Natural killer cell (primary cell): Measurements from ENCODE around the gene DAB2IP. TPM values are rescaled to one million over a fixed set of nuclear protein-coding genes. Genes with fewer than 3 reads are reported as not detected.

ENCODE experiments used
- ATAC-seq, 3 donors: fragments of 150-1000 bp in 2 of 3; fragments of 200-7000 bp in 1 of 3; cut with Tn5 transposase; 1 replicate in 1 of 3; 2 replicates in 2 of 3; pipeline ENCODE4 v1.10.0; 2021; ENCODE audit warnings: mild to moderate bottlenecking in 2 of 3, moderate library complexity in 2 of 3
- DNase-seq, 2 donors: peaks; one replicate each; pipeline versions ENCODE4 v3.0.0 to v3.0.0-alpha.2; 2013 to 2021; ENCODE audit warnings: mixed read lengths in 1 of 2
- H3K27ac ChIP-seq: one replicate; pipeline ENCODE4 v1.5.1; 2013; ENCODE audit warnings: mild to moderate bottlenecking, low read length
- H3K27me3 ChIP-seq: one replicate; pipeline ENCODE4 v1.6.1; 2013; ENCODE audit warnings: low read length; ENCODE audit not compliant: control insufficient read depth, insufficient read depth
- H3K36me3 ChIP-seq: one replicate; pipeline ENCODE4 v1.6.1; 2013; ENCODE audit warnings: low read length; ENCODE audit not compliant: control insufficient read depth, insufficient read depth
- H3K4me1 ChIP-seq: one replicate; pipeline ENCODE4 v1.6.1; 2013; ENCODE audit warnings: low read length; ENCODE audit not compliant: control insufficient read depth, insufficient read depth
- H3K4me3 ChIP-seq: one replicate; pipeline ENCODE4 v1.5.1; 2013; ENCODE audit warnings: low read length
- H3K9me3 ChIP-seq: one replicate; pipeline ENCODE4 v1.6.1; 2013; ENCODE audit warnings: low read length; ENCODE audit not compliant: control insufficient read depth, insufficient read depth
- H3K27ac Mint-ChIP-seq, 2 donors: one replicate each; pipeline ENCODE4 v1.8.0; 2022; ENCODE audit warnings: mild to moderate bottlenecking in 2 of 2, mixed read lengths in 2 of 2, moderate library complexity in 1 of 2
- H3K27me3 Mint-ChIP-seq, 2 donors: one replicate each; pipeline ENCODE4 v1.8.0; 2022; ENCODE audit warnings: low read depth in 2 of 2, mixed read lengths in 2 of 2
- H3K36me3 Mint-ChIP-seq: one replicate; pipeline ENCODE4 v1.8.0; 2022; ENCODE audit warnings: mixed read lengths
- H3K4me1 Mint-ChIP-seq, 2 donors: one replicate each; pipeline ENCODE4 v1.8.0; 2022; ENCODE audit warnings: mixed read lengths in 2 of 2
- H3K4me3 Mint-ChIP-seq: one replicate; pipeline ENCODE4 v1.8.0; 2022; ENCODE audit warnings: mild to moderate bottlenecking, moderate library complexity, mixed read lengths
- H3K9me3 Mint-ChIP-seq, 2 donors: one replicate each; pipeline ENCODE4 v1.8.0; 2022; ENCODE audit warnings: mixed read lengths in 2 of 2
- CTCF ChIP-seq: fragments of 200-600 bp; IDR thresholded peaks from one replicate; pipeline ENCODE4 v1.8.0; 2022; ENCODE audit warnings: antibody characterized with exemption
- WGBS: methylation state at CpG from one replicate; pipeline ENCODE4 v1.1.7; 2013; ENCODE audit warnings: missing lambda C conversion rate; ENCODE audit not compliant: insufficient coverage; 5-methylcytosine and 5-hydroxymethylcytosine counted together
- intact Hi-C: fragments of 100-400 bp; cut with micrococcal nuclease; formaldehyde crosslinking; loops from one replicate; pipeline ENCODE4 v1.14.2; 2022
- total RNA-seq, 4 donors: library from RNA; stranded (reverse); fragments of 120-200 nt in 1 of 4; gene quantifications; one replicate each; pipeline versions ENCODE4 v1.2.3 to v1.2.4, GENCODE V29; 2013 to 2022

DAB2IP gene
- total RNA-seq, 3 donors from 2014 or later (not counting 1 experiment from before 2014, with no cell fraction given) = 0.19 to 2.5 TPM; not detected in 1

GRCh38 chr9:121728916-121729315 is 77.5 kb downstream of the DAB2IP start:
- peaks cover 0 to 3% of the 10 kb centered on the region in 2 donors for H3K27me3 Mint-ChIP-seq
- Histone ChIP-seq H3K4me3 (no peak overlapping the region), H3K36me3 (no peaks in the 10 kb centered on the region), H3K27ac (no peak overlapping the region), H3K4me1 (peaks cover 33% of the 10 kb centered on the region), H3K27me3 (no peaks in the 10 kb centered on the region), H3K9me3 (no peaks in the 10 kb centered on the region)
- ATAC-seq = no peak
- H3K4me3 Mint-ChIP-seq = no peak overlapping the region
- no peak for TF ChIP-seq CTCF
- H3K36me3 Mint-ChIP-seq = no peaks in the 10 kb centered on the region
- intact Hi-C loops = no loop called here
- H3K27ac Mint-ChIP-seq = no peak overlapping the region
- WGBS = 100% methylated on average over 1 of the region's 1 CpG
- H3K4me1 Mint-ChIP-seq = peaks cover 24 to 29% of the 10 kb centered on the region in 2 donors
- no peaks in the 10 kb centered on the region for H3K9me3 Mint-ChIP-seq
- no peak for DNase-seq

GRCh38 chr9:121729769-121730562 is 78.5 kb downstream of the DAB2IP start:
- no peak overlapping the region for H3K27ac ChIP-seq
- H3K4me3 Mint-ChIP-seq = no peak overlapping the region
- no peak for TF ChIP-seq CTCF
- H3K27me3 Mint-ChIP-seq = peaks cover 5 to 8% of the 10 kb centered on the region in 2 donors
- H3K36me3 Mint-ChIP-seq = no peaks in the 10 kb centered on the region
- no peaks in the 10 kb centered on the region for H3K36me3 ChIP-seq
- WGBS = 87% methylated on average over 10 of the region's 10 CpGs
- no peaks in the 10 kb centered on the region for H3K9me3 ChIP-seq
- H3K27ac Mint-ChIP-seq = no peak overlapping the region
- no peak for DNase-seq
- intact Hi-C loops = no loop called here
- H3K4me1 Mint-ChIP-seq = peaks cover 30 to 37% of the 10 kb centered on the region in 2 donors
- H3K9me3 Mint-ChIP-seq = no peaks in the 10 kb centered on the region
- H3K27me3 ChIP-seq = no peaks in the 10 kb centered on the region
- ATAC-seq = no peak
- H3K4me3 ChIP-seq = no peak overlapping the region
- peaks cover 36% of the 10 kb centered on the region for H3K4me1 ChIP-seq

GRCh38 chr9:121731090-121731489 is 79.7 kb downstream of the DAB2IP start:
- DNase-seq = no peak
- WGBS = 87% methylated on average over 5 of the region's 5 CpGs
- no peaks in the 10 kb centered on the region for H3K36me3 ChIP-seq
- no peaks in the 10 kb centered on the region for H3K36me3 Mint-ChIP-seq
- intact Hi-C loops = no loop called here
- H3K9me3 Mint-ChIP-seq = no peaks in the 10 kb centered on the region
- peaks cover 9 to 17% of the 10 kb centered on the region in 2 donors for H3K27me3 Mint-ChIP-seq
- peaks cover 47% of the 10 kb centered on the region for H3K4me1 ChIP-seq
- H3K4me1 Mint-ChIP-seq = peaks cover 41 to 47% of the 10 kb centered on the region in 2 donors
- H3K9me3 ChIP-seq = no peaks in the 10 kb centered on the region
- no peak overlapping the region for H3K4me3 Mint-ChIP-seq
- no peak overlapping the region for H3K27ac ChIP-seq
- no peak for TF ChIP-seq CTCF
- no peak overlapping the region for H3K27ac Mint-ChIP-seq
- peaks cover 8% of the 10 kb centered on the region for H3K27me3 ChIP-seq
- H3K4me3 ChIP-seq = no peak overlapping the region
- ATAC-seq = no peak

GRCh38 chr9:121731919-121732318 is 80.5 kb downstream of the DAB2IP start:
- Mint-ChIP-seq H3K27ac (peak overlapping the region; percentile 64 to 77), H3K36me3 (no peaks in the 10 kb centered on the region), H3K4me1 (peaks cover 46 to 54% of the 10 kb centered on the region in 2 donors), H3K9me3 (no peaks in the 10 kb centered on the region), H3K4me3 (peak overlapping the region; percentile 59), H3K27me3 (peaks cover 9 to 21% of the 10 kb centered on the region in 2 donors)
- Histone ChIP-seq H3K36me3 (no peaks in the 10 kb centered on the region), H3K9me3 (no peaks in the 10 kb centered on the region), H3K4me3 (no peak overlapping the region), H3K27me3 (peaks cover 8% of the 10 kb centered on the region), H3K4me1 (peaks cover 54% of the 10 kb centered on the region), H3K27ac (no peak overlapping the region)
- ATAC-seq = no peak
- no peak for TF ChIP-seq CTCF
- intact Hi-C loops = no loop called here
- no peak for DNase-seq
- WGBS = 87% methylated on average over 7 of the region's 7 CpGs
